ELR (cell line): ENCODE results near the gene IPCEF1.

Experiments
- DNase-seq: peaks from one replicate; pipeline ENCODE4 v3.0.0-alpha.2; 2015; ENCODE audit warnings: low read depth

The IPCEF1 gene

GRCh38 chr6:154159126-154159525, 197.5 kb downstream of the IPCEF1 start:
- no peak for DNase-seq

GRCh38 chr6:154157706-154158105, 198.9 kb downstream of the IPCEF1 start:
- DNase-seq = no peak

- DNase-seq = no peak
Measured at GRCh38 chr6:154157082-154157481, 199.5 kb downstream of the IPCEF1 start.

- DNase-seq = peak; percentile 65
Measured at GRCh38 chr6:154156135-154156896, 200.3 kb downstream of the IPCEF1 start.

- peak; percentile 75 for DNase-seq
Measured at GRCh38 chr6:154154389-154154967, 202.1 kb downstream of the IPCEF1 start.

GRCh38 chr6:154143753-154144152, 212.8 kb downstream of the IPCEF1 start:
- DNase-seq = no peak

GRCh38 chr6:154140743-154141142, 215.9 kb downstream of the IPCEF1 start:
- DNase-seq = no peak

- no peak for DNase-seq
Measured at GRCh38 chr6:154139892-154140291, 216.7 kb downstream of the IPCEF1 start.

- DNase-seq = no peak
Measured at GRCh38 chr6:154138793-154139192, 217.8 kb downstream of the IPCEF1 start.

GRCh38 chr6:154134471-154135147, 222.0 kb downstream of the IPCEF1 start:
- no peak for DNase-seq

- DNase-seq = no peak
Measured at GRCh38 chr6:154127657-154128056, 228.9 kb downstream of the IPCEF1 start.

GRCh38 chr6:154125421-154125820, 231.2 kb downstream of the IPCEF1 start:
- no peak for DNase-seq

GRCh38 chr6:154123155-154123956, 233.2 kb downstream of the IPCEF1 start:
- DNase-seq = no peak

- no peak for DNase-seq
Measured at GRCh38 chr6:154122195-154122925, 234.2 kb downstream of the IPCEF1 start.

- no peak for DNase-seq
Measured at GRCh38 chr6:154117485-154117884, 239.1 kb downstream of the IPCEF1 start.

GRCh38 chr6:154113392-154113791, 243.2 kb downstream of the IPCEF1 start:
- no peak for DNase-seq

GRCh38 chr6:154112181-154112809, 244.3 kb downstream of the IPCEF1 start:
- DNase-seq = peak; percentile 66

GRCh38 chr6:154111025-154111424, 245.6 kb downstream of the IPCEF1 start:
- peak; percentile 41 for DNase-seq

- DNase-seq = no peak
Measured at GRCh38 chr6:154106251-154106650, 250.4 kb downstream of the IPCEF1 start.
